ENCODE data around the gene CAPN13.

CAPN13 gene

DNA sequence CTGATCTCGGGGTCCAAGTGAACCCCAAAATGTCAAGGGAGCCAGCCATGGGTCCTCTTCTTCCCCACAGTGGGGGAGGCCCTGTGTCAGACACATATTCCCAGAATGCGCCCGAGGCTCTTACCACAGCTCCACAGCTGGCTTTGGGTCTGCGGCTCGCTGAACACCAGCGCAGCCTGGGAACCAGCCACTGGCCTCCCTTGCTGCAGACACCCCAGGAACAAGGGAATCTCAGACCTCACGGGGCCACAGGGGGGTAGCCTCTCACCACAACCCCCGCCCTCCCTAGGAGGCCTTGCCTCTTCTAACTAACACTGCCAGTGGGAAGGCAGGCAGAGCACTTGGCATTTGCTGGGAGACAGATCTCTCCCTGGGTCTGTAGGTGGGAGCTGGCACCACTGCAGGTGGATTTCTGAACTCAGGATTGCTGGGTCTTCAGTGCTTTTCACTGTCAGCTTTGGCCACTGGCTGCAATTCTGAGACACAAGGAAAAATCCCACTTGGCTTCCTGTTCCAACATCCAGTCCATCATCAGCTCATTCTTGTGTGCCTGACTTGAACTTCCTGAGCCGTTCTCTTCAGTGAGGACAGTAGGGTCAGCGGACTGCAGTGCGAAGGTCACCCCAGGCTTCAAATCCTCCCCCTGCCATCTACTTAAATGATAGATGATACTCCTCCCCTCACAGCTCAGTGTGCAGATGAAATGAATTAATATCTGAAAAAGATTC is 128.7 kb downstream of the CAPN13 start:
- no peak for DNase-seq

DNA sequence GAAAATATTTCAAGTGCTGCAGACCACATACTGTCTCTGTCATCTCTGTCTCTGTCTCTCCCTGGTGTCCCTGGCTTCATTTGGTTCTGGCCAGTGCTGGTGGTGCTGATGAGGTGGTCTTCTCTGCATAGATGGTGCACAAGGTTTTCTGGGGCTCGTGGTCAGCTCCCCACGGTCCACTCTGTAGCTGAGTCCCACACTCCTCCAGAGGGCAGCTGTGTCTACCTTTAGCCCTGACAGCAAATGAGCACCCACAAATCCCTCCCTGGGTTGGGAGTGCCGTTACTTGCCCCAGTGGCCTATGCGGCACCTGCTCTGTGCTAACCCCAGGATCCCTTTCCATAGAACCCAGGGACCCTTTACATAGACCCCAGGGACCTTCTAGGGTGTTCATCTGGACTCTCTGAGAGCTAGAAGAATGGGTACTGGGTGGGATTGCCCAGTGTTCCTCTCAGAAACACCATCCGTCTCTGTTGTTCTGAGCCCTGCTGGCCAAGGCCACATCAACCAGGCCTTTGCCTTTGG is 129.3 kb downstream of the CAPN13 start:
- DNase-seq = no peak

DNA sequence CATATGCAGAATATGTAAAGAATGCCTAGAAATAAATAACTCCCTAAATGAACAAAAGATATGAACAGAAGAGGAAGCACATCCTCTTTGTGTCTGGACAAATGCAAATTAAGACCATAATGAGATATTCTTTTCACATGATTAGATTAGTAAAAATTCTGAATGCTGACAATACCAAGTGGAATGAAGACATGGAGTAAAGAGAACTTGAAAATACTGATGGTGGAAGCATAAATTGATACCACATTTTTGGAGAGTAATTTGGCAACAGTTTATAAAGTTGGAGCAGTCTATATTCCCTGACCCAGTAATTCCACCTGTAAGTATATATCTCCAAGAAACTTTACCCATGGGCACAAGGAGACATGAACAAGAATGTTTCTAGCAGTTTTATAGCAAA is 130.0 kb downstream of the CAPN13 start:
- DNase-seq = no peak

DNA sequence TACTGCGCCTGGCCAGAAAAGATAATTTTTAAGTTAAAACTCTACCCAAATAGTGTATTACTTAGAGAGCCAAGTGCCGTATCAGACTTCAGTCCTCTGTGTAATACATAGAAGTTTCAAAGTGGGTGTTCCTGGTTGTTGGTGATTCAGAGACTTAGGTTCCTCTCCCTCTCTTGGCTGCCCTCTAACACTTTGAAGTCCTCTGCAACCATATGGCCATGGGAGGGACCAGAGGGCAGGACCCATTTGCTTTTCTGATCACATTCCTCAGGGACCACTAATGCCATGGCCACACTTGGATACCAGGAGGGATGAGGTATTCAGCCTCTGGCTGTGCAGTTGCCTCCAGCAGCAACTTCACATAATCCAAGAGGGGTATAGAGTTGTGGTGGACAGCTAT is 131.5 kb downstream of the CAPN13 start:
- DNase-seq = no peak

DNA sequence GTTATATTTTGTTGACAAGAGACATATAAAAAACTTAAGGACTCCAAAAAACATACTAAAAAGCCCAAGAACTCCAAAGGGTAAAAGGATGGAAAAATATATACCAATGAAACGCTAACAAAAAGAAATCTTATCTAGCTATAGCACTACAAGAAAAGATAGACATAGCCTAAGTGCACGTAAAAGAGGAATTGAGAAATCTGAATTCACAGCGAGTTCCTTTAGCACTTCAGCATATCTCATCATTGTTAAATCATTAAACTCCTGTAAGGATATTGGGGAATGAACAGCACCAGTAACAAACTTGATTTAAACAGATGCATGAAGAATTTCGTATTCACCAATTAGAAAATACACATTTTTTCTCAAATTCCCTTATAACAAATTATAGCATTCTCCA is 134.1 kb downstream of the CAPN13 start:
- no peak for DNase-seq

Data from DMS 273 treated with DMSO at 0.1 percent for 48 hours (cell line).